ENCODE data around the gene AGAP2.
A peak's percentile ranks its signal among the peaks of the same experiment; 100 is the strongest.

Gene AGAP2

DNA sequence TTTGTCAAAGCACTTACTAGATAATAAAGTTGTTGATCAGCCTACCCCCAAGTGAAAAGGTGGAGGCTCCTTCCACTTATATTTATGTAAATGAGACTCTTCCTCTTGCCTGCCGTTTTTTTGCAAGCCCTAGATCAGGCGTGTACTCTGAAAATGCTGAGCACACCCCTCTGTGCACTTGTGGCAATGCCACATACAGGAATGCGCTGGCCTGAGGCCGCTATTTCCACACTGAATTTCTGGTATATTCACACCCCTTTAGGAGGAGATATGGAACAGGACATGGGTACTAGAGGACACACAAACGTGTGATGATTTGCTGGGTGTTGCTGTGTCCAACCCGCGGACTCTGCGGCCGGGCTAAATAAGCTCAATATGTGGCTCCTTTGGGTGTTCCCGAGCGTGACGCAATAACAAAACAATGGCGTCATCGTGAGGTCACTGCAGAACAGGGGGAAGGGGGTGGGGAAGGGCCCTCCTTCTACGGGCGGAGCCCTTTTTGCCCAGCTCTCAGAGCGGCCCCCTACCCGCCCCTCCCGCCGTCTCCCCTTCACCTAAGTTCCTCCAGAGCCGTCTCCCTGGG is 5.7 kb upstream of the AGAP2 start:
- H3K27me3 Mint-ChIP-seq (ENCODE audit: low read depth), result peaks cover 34% of the 10 kb centered on the region
- peak overlapping the region; percentile 90 to 98 (median 94) for H3K27ac Mint-ChIP-seq
- TF ChIP-seq, protein P1, sequence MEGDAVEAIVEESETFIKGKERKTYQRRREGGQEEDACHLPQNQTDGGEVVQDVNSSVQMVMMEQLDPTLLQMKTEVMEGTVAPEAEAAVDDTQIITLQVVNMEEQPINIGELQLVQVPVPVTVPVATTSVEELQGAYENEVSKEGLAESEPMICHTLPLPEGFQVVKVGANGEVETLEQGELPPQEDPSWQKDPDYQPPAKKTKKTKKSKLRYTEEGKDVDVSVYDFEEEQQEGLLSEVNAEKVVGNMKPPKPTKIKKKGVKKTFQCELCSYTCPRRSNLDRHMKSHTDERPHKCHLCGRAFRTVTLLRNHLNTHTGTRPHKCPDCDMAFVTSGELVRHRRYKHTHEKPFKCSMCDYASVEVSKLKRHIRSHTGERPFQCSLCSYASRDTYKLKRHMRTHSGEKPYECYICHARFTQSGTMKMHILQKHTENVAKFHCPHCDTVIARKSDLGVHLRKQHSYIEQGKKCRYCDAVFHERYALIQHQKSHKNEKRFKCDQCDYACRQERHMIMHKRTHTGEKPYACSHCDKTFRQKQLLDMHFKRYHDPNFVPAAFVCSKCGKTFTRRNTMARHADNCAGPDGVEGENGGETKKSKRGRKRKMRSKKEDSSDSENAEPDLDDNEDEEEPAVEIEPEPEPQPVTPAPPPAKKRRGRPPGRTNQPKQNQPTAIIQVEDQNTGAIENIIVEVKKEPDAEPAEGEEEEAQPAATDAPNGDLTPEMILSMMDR (IDR thresholded peaks at IDR 0.05; ENCODE audit: unreplicated experiment in 3 of 3), result no peak
- H3K9me3 Mint-ChIP-seq, result no peaks in the 10 kb centered on the region
- peak overlapping the region; percentile 87 to 89 (median 88) for H3K4me3 Mint-ChIP-seq
- peaks cover 17% of the 10 kb centered on the region for H3K4me1 Mint-ChIP-seq
- H3K36me3 Mint-ChIP-seq (ENCODE audit: low read depth), result peaks cover 34% of the 10 kb centered on the region

DNA sequence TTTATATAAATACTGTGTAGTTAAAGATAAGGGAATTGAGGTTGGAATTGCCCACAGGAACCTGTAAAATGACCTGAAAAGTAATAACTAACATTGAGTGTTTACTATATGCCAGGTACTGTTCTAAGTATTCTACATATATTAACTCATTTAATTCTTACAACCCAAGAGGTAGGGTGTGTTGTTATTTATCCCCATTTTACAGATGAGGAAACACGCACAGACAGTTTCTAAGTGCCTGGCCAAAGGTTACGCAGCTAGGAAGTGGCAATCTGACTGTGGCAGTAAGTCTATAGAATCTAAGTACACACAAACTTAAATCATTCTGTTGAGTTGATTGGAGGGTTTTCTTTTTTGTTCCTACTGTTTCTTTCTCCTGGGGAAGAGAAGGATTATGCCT is 5.2 kb upstream of the AGAP2 start:
- TF ChIP-seq, protein P1 (IDR thresholded peaks at IDR 0.05; ENCODE audit: unreplicated experiment in 3 of 3), result no peak
- H3K36me3 Mint-ChIP-seq (ENCODE audit: low read depth), result peaks cover 29% of the 10 kb centered on the region
- peaks cover 39% of the 10 kb centered on the region for H3K27me3 Mint-ChIP-seq (ENCODE audit: low read depth)
- H3K4me3 Mint-ChIP-seq, result peak overlapping the region; percentile 87 to 89 (median 88)
- H3K9me3 Mint-ChIP-seq, result no peaks in the 10 kb centered on the region
- peak overlapping the region in 1 of 3 experiments; percentile 94 for H3K27ac Mint-ChIP-seq
- H3K4me1 Mint-ChIP-seq, result peaks cover 22% of the 10 kb centered on the region

DNA sequence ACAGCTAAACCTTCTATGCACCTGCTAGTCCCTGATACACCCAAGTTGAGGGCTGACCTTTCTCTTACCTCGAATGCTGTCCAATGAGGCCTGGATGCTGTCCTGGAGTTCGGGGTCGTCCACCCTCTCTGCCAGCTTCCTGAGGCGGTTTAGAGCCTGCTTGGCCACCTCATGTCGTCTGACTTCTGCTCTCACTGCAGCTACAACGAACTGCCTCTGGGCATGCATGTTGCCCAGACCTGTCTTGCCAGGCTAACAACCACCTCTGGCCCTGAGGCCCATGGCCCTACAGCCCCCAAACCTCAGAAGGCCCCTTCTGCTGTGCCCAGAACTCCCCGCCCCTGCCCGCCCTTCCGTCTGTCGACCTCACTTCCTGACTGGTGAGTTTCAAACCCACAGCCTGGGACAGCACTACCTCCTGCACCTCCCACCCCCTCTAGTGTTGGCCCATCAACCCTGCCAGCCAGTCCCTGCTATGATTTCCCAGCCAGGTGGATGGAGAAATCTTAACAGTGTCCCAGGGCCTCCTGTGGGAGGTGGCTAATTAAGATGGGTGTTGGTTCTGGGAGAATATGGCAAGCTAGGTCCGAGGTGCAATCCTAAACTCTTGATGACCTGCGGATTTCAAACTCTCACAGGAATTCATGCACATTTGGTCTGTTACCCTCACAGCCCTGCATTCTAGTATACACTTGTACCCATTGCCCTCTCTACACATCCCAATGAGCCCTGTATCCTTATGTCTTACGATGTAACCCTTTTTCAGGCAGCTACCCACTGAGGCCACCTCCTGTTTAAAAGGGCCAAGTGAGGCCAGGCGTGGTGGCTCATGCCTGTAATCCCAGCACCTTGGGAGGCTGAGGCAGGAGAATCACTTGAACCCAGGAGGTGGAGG is 3.5 kb upstream of the AGAP2 start:
- Mint-ChIP-seq H3K27ac (no peak overlapping the region), H3K4me3 (peak overlapping the region in 2 of 3 experiments; percentile 31 to 58), H3K36me3 (ENCODE audit: low read depth) (peaks cover 16% of the 10 kb centered on the region), H3K27me3 (ENCODE audit: low read depth) (peaks cover 46% of the 10 kb centered on the region), H3K9me3 (no peaks in the 10 kb centered on the region), H3K4me1 (peaks cover 23% of the 10 kb centered on the region)
- TF ChIP-seq, protein P1 (IDR thresholded peaks at IDR 0.05; ENCODE audit: unreplicated experiment in 3 of 3), result no peak

DNA sequence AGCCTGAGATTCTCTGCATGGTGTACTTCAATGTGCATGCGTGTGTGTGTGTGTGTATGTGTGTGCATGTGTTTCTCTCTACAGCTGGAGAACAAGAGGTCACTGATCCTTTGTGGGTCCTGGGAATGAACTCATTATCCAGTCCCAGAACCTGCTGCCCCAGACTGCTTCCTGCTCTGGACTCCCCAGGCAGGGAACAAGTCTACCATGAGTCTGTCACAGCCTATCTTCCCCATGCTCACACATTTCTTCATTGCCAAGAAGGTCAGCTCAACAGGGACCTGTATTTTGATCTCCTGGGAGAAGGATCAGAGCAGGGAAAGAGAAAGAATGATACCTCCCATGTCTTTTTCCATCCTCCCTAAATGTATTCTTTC is 2.9 kb upstream of the AGAP2 start:
- H3K4me1 Mint-ChIP-seq, result peaks cover 28% of the 10 kb centered on the region
- H3K36me3 Mint-ChIP-seq (ENCODE audit: low read depth), result peaks cover 9% of the 10 kb centered on the region
- peak overlapping the region in 2 of 3 experiments; percentile 31 to 58 for H3K4me3 Mint-ChIP-seq
- H3K27me3 Mint-ChIP-seq (ENCODE audit: low read depth), result peaks cover 53% of the 10 kb centered on the region
- H3K27ac Mint-ChIP-seq, result no peak overlapping the region
- H3K9me3 Mint-ChIP-seq, result no peaks in the 10 kb centered on the region
- TF ChIP-seq, protein P1 (IDR thresholded peaks at IDR 0.05; ENCODE audit: unreplicated experiment in 3 of 3), result no peak

DNA sequence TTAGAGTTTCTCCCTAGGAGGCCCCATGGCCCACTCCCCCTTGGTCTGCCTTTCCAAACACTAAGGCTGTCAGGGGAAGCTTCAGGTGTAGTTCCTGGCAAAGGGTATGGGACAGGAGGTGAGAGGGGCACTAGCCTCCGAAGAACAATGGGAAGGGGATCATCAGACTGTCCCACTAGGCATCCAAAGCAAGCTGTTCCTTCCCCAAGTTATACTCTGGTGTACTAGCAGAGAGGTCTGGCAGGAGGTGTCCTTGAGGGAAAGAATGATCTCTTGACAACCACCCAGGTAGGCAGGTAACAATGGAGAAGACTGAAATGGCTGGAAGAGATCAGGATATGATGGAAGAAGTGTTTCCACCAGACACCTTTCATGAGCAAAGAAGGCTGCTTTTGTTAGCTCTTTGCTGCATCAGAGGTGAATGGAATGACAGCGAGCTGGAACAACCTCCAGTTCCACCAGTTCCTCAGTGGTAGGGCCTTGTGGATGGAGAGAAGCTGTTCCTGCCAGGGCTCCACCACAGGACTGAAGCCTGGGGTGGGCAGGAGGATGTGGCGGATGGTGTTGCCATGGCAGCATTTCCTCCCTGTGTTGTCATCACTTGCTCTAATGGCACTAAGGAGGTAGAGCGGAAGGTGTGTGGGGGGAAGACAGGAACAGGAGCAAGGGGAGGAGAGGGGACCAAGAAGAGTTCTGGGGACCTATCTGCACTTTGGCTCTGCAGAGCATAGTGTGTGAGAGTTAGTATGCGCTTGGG is 2.3 kb upstream of the AGAP2 start:
- TF ChIP-seq, protein P1 (IDR thresholded peaks at IDR 0.05; ENCODE audit: unreplicated experiment in 3 of 3), result no peak
- H3K36me3 Mint-ChIP-seq (ENCODE audit: low read depth), result peaks cover 3% of the 10 kb centered on the region
- H3K4me1 Mint-ChIP-seq, result peaks cover 26% of the 10 kb centered on the region
- no peaks in the 10 kb centered on the region for H3K9me3 Mint-ChIP-seq
- H3K27me3 Mint-ChIP-seq (ENCODE audit: low read depth), result peaks cover 59% of the 10 kb centered on the region
- peak overlapping the region in 2 of 3 experiments; percentile 31 to 58 for H3K4me3 Mint-ChIP-seq
- no peak overlapping the region for H3K27ac Mint-ChIP-seq
